Measurements from ENCODE around the gene PDE6A.

Gene PDE6A

DNA sequence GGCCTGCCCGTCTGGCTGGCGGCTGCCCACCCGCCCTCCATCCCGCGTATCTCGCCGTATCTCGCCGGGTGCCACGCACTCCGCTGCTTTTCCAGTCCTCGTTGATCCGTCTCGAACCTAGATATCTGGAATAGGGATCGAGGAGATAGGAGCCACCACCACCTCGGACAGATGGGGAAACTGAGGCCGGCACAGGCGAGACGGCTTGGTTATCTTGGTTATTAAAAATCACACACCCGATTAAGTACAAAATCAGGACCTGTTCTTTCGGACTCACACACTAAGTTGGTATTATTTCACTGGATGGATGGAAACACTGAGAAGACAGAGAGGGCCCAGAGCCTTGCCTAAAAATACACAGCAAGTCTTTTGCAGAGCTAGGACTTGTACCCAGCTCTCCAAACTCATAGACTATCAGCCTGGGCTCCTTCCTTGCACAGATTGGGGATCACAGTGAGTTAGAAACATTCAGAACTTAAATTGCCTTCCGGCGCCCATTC is 16.6 kb upstream of the PDE6A start:
- DNase-seq (ENCODE audit: low read depth): no peak
- H3K4me3 ChIP-seq (ENCODE audit: low read length): peak overlapping the region; percentile 69
- TF ChIP-seq, protein P1, sequence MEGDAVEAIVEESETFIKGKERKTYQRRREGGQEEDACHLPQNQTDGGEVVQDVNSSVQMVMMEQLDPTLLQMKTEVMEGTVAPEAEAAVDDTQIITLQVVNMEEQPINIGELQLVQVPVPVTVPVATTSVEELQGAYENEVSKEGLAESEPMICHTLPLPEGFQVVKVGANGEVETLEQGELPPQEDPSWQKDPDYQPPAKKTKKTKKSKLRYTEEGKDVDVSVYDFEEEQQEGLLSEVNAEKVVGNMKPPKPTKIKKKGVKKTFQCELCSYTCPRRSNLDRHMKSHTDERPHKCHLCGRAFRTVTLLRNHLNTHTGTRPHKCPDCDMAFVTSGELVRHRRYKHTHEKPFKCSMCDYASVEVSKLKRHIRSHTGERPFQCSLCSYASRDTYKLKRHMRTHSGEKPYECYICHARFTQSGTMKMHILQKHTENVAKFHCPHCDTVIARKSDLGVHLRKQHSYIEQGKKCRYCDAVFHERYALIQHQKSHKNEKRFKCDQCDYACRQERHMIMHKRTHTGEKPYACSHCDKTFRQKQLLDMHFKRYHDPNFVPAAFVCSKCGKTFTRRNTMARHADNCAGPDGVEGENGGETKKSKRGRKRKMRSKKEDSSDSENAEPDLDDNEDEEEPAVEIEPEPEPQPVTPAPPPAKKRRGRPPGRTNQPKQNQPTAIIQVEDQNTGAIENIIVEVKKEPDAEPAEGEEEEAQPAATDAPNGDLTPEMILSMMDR (conservative IDR thresholded peaks at IDR 0.05; ENCODE audit: low read depth, low read length): no peak

DNA sequence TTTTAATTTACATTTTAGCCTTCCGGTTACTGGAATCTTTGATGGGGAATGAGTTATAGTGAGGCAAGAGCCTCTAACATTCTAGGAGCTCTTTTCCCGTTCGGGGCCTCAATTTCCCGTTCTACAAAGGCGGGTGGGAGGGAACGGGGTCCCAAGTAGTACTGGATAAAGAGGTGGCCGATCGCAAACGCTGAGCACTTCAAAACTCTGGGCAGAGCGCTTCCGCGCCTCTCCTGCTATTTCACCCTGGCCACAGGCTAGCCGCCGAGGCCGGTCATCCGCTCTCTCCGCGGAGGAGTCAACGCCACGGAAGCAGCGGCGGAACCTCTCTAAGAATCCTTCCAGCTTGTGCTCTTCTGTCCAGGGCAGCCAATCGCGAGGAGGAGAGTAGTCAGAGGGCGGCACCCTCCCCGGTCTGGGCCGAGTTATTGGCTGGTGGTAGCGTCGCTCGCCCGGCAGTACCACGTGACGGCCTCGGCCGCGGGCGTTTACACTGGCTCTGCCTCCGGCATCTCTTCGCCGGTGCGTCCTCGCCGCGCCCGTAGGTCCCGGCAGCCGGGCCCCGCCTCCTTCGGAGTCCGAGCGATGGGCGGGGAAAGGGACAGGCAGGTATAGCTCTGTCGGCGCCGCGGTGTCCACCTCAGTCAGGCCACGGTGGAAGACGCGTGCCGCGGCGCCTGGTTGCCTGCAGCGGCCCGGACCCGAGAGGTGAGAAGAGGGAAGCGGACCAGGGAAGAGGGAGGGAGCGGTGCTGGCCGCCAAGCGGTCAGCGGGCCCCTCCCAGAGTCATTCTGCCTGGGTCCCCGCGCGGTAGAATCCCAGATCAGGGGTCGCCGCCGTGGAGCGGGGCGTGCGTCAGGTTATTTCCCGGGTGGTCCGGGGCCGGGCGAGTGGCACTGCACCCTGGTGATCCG is 15.9 kb upstream of the PDE6A start, which contains the start of gene SLC26A2:
Gene SLC26A2, plus strand, starts transcription at position 487 of the 914 bp plus-strand sequence. CDS start 16,895 bp downstream, outside the sequence.
- TF ChIP-seq, protein P1 (conservative IDR thresholded peaks at IDR 0.05; ENCODE audit: low read depth, low read length): no peak
- peak; percentile 92 for DNase-seq (ENCODE audit: low read depth)
- H3K4me3 ChIP-seq (ENCODE audit: low read length): peak within 1 kb of the TSS; percentile 69

DNA sequence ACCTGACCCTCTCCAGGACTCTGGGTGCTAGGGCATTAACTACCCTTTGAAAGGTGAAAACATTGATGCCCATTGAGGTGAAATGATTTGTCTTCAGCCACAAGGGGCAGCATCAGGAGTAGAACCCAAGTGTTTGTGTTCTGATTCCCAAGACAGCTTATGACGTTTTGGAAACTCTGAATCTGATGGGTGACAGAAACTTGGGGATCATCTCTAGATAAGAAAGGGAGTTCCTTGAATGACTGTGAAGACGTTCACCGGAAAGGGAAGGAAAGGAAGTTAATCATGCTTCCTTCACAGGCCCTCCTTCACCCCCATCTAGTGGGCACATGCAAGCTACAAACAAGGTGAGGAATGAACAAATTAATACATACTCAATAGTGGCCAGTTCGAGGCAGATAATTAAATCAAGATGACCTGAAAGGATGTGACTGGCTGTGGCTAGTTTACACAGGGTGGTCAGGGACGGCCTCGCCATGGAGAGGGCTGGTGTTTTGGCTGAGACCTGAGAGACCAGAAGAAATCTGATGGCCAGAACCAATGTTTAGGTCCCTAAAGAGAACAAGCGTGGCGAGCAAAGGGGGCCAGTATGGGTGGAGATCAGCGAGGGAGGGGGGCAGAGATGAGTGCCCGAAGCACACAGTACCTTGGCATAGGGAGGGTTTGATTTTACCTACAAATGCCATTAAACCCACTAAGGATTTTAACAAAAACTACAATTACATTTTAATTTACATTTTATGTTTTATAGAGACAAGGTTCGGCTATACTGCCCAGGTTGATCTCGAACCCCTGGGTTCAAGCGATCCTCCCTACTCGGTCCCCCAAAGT is 15.0 kb upstream of the PDE6A start:
- TF ChIP-seq, protein P1 (conservative IDR thresholded peaks at IDR 0.05; ENCODE audit: low read depth, low read length): peak; percentile 64
- no peak for DNase-seq (ENCODE audit: low read depth)
- peak overlapping the region; percentile 69 for H3K4me3 ChIP-seq (ENCODE audit: low read length)

DNA sequence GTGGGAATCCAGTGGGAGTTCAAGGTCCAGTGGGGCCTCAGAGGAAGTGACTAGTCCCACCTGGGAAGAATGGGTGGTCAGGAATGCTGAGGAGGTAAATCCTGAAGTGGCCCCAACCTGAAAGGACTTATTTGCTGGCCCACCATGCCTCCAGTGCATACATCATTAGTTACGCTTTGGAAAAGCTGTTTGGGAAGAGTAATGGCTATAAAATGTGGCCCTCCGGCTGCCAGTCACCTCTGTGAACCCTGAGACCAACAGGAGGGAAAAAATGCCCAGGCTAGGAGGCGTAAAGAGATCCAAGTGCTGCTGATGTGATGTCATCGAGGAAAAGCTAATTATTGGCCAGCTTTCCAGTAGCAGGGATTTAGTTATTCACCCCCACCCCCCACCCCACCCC is 13.3 kb upstream of the PDE6A start:
- DNase-seq (ENCODE audit: low read depth): no peak
- no peak overlapping the region for H3K4me3 ChIP-seq (ENCODE audit: low read length)
- TF ChIP-seq, protein P1 (conservative IDR thresholded peaks at IDR 0.05; ENCODE audit: low read depth, low read length): no peak

DNA sequence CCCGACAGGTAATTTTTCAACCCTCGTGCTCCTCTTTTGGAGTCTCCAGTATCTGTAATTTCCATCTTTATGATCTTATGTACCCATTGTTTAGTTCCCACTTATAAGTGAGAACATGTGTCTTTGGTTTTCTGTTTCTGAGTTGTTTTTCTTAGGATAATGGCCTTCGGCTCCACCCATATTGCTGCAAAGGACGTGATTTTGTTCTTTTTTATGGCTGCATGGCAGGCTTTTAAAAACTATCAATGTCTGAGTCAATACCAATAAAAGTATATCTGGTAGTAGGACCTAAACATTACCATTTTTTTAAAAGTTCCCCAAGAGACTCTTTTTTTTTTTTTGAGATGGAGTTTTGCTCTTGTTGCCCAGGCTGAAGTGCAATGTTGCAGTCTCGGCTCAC is 12.1 kb upstream of the PDE6A start:
- H3K4me3 ChIP-seq (ENCODE audit: low read length): no peak overlapping the region
- TF ChIP-seq, protein P1 (conservative IDR thresholded peaks at IDR 0.05; ENCODE audit: low read depth, low read length): no peak
- DNase-seq (ENCODE audit: low read depth): no peak

DNA sequence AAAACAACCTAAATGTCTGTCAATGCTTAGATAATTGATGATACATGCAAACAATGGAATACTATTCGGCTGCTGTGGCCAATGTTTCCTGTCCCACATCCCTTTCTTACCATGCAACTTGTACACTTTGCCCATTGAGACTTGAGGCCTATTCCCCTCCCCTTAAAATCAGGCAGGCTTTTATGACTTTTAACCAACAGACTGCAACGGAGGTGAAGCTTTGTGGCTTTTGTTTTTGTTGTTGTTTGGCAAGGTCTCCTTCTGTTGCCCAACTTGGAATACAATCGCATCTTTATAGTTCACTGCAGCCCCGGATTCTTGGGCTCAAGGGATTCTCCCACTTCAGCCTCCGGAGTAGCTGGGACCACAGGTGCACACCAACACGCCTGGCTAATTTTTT is 10.2 kb upstream of the PDE6A start:
- no peak overlapping the region for H3K4me3 ChIP-seq (ENCODE audit: low read length)
- no peak for DNase-seq (ENCODE audit: low read depth)
- TF ChIP-seq, protein P1 (conservative IDR thresholded peaks at IDR 0.05; ENCODE audit: low read depth, low read length): no peak

Measured in retinal pigment epithelial cell (primary cell).